Retinal pigment epithelial cell (primary cell): Measurements from ENCODE around the gene GNG7.
"Not testable (repeated sequence)": the region's sequence is repeated elsewhere in the genome, so short reads cannot be mapped to it uniquely, and the experiment has no call there.

Experiments used
- DNase-seq: peaks from one replicate; pipeline ENCODE4 v3.0.0-alpha.2; 2010; ENCODE audit warnings: low read depth
- H3K4me3 ChIP-seq: 2 replicates; pipeline ENCODE4 v1.5.1; 2011; ENCODE audit warnings: mild to moderate bottlenecking, low read length, control low read depth, moderate library complexity
- CTCF ChIP-seq: conservative IDR thresholded peaks from 2 replicates; pipeline ENCODE4 v1.5.1; 2011; ENCODE audit warnings: low read depth, low read length, control low read depth, inconsistent platforms

GNG7 gene

GRCh38 chr19:2469102-2469914 is 233.2 kb downstream of the GNG7 start:
- H3K4me3 ChIP-seq = no peak overlapping the region
- no peak for DNase-seq
- TF ChIP-seq CTCF = no peak

GRCh38 chr19:2468596-2468995 is 233.9 kb downstream of the GNG7 start:
- TF ChIP-seq CTCF = no peak
- no peak overlapping the region for H3K4me3 ChIP-seq
- no peak for DNase-seq

- no peak for TF ChIP-seq CTCF
Measured at GRCh38 chr19:2464389-2464788, 238.1 kb downstream of the GNG7 start.

GRCh38 chr19:2463694-2464093 is 238.8 kb downstream of the GNG7 start:
- not testable (repeated sequence) for H3K4me3 ChIP-seq, DNase-seq

More at GRCh38 chr19:2464389-2464788, 238.1 kb downstream of the GNG7 start:
- no peak for DNase-seq
- no peak overlapping the region for H3K4me3 ChIP-seq

GRCh38 chr19:2462635-2463421 is 239.7 kb downstream of the GNG7 start:
- H3K4me3 ChIP-seq = peak overlapping the region; percentile 60
- DNase-seq = peak; percentile 90
- no peak for TF ChIP-seq CTCF

GRCh38 chr19:2461751-2462634 is 240.5 kb downstream of the GNG7 start:
- DNase-seq = no peak
- peak overlapping the region; percentile 60 for H3K4me3 ChIP-seq
- TF ChIP-seq CTCF = peak; percentile 20
